ENCODE measurements around the gene FAU. TPM values are rescaled to one million over a fixed set of nuclear protein-coding genes. Genes with fewer than 3 reads are reported as not detected.

Gene FAU
- total and polyA plus RNA-seq, 9 of the 15 experiments (the other 6 are each of a cell fraction or from before 2014, with no cell fraction given), result 433 to 1,827 (median 942) TPM

GRCh38 chr11:65086809-65087208, 35.1 kb downstream of the FAU start (continued):
- TF ChIP-seq DEAF1 (CRISPR knock-in tag; IDR thresholded peaks at IDR 0.05) (no peak), SETDB1 (IDR thresholded peaks at IDR 0.05; ENCODE audit: low read length) (no peak), FOXA1 (IDR thresholded peaks at IDR 0.05; ENCODE audit: borderline replicate concordance) (no peak)

GRCh38 chr11:65085446-65085845, 36.5 kb downstream of the FAU start:
- Histone ChIP-seq H4K20me1 (replicated peaks; ENCODE audit: control insufficient read depth, insufficient read depth, low read length) (no peaks in the 10 kb centered on the region; the same call in 1 of the 2 replicates), H3K27me3 (ENCODE audit: control insufficient read depth in 2 of 2, insufficient read depth in 2 of 2, low read length in 2 of 2) (no peaks in the 10 kb centered on the region; a peak in 1 of 5 replicates), H3K4me3 (no peak overlapping the region; the same call in 1 of the 2 replicates), H3K27ac (ENCODE audit: extremely low read depth, low read depth, low read length) (0 out of 3 replicates have a peak overlapping the region, but pooled peaks have one; percentile 90), H3K36me3 (ENCODE audit: control insufficient read depth, insufficient read depth, low read length) (peaks cover 73% of the 10 kb centered on the region), H3K9ac (ENCODE audit: insufficient read depth in 1 of 2, low read depth in 2 of 2, low read length in 2 of 2) (peak overlapping the region; percentile 96; a peak in 2 of 4 replicates), H3K9me3 (replicated peaks; ENCODE audit: control insufficient read depth, insufficient read depth, low read depth, low read length) (no peaks in the 10 kb centered on the region), H3K79me2 (ENCODE audit: control insufficient read depth, insufficient read depth, low read length) (peaks cover 48% of the 10 kb centered on the region), H3K4me1 (replicated peaks in 1 of 2; ENCODE audit: control insufficient read depth in 2 of 2, insufficient read depth in 2 of 2, low read length in 2 of 2) (peaks cover 13 to 20% of the 10 kb centered on the region in 2 experiments), H3K4me2 (ENCODE audit: insufficient read depth, low read length) (peak overlapping the region; percentile 98; the same call in 1 of the 2 replicates), H2AFZ (ENCODE audit: low read depth, low read length) (no peak overlapping the region), H3K9me1 (ENCODE audit: control insufficient read depth, insufficient read depth, low read length) (no peaks in the 10 kb centered on the region)
- intact Hi-C loops (cut with micrococcal nuclease) (no loop called here), in situ Hi-C loops (cut with MboI) (no loop called here)
- no TSS peak for BruUV-seq (replicated peaks)
- ChIA-PET CTCF (ENCODE audit: low intra/inter-chr PET ratio) (no interaction called here), POLR2A (interaction anchor here (0.6 to 1.5 kb wide), 14 partner anchors 9 to 393 kb away, joined by 3 to 7 read pairs (median 4); partner anchors contain the start of genes TM7SF2 and ZNHIT2)
- no peak for ATAC-seq
- 89% methylated on average over 4 of the region's 4 CpGs for WGBS (ENCODE audit: insufficient coverage, low coverage, missing lambda C conversion rate)
- DNase-seq (ENCODE audit: extremely low read depth in 1 of 4, low spot score in 3 of 4), result no peak
- peak; percentile 65 for FAIRE-seq
- TF ChIP-seq STAT5A (IDR thresholded peaks at IDR 0.05; ENCODE audit: borderline replicate concordance, low read length), result no peak
- TF ChIP-seq NR2F6 (CRISPR knock-in tag; IDR thresholded peaks at IDR 0.05), result no peak
- TF ChIP-seq SPI1 (IDR thresholded peaks at IDR 0.05; ENCODE audit: borderline replicate concordance, low read depth, low read length), result 0 out of 2 replicates have a peak, but pooled peaks have one; percentile 9
- TF ChIP-seq UBTF (IDR thresholded peaks at IDR 0.05; ENCODE audit: borderline replicate concordance in 1 of 2, low read depth in 2 of 2, low read length in 2 of 2), result no peak
